HepG2 (cell line): Measurements from ENCODE around the gene SULT2B1. TPM values are rescaled to one million over a fixed set of nuclear protein-coding genes. Genes with fewer than 3 reads are reported as not detected.

Experiments used
- ATAC-seq: fragments of 200-7000 bp; cut with Tn5 transposase; 3 replicates; pipeline ENCODE4 v1.9.1; 2020; ENCODE audit warnings: mild to moderate bottlenecking, moderate library complexity
- BruUV-seq: library from RNA; stranded (reverse); fragments of 400-500 nt; replicated peaks from 2 replicates; lab custom pipeline; 2021; lab: Mats Ljungman, UMichigan
- CTCF ChIA-PET: fragments of 300-600 bp; formaldehyde crosslinking; extraction: SDS; loops from one replicate; lab custom pipeline; 2021; ENCODE audit warnings: low total read pairs, inconsistent platforms, low intra/inter-chr PET ratio; lab: Yijun Ruan, JAX
- POLR2A ChIA-PET: fragments of 350-600 bp; sonication (Branson Sonifier 250); formaldehyde crosslinking; loops from one replicate; lab custom pipeline; 2020; ENCODE audit warnings: antibody characterized with exemption, inconsistent platforms; lab: Yijun Ruan, JAX
- DNase-seq: peaks from one replicate; pipeline ENCODE4 v3.0.0-alpha.2; 2015; ENCODE audit warnings: low spot score
- FAIRE-seq: peaks from 3 replicates; lab custom pipeline; 2011; peaks lifted over from hg19 to GRCh38; lab: Jason Lieb, UNC
- H2AFZ ChIP-seq: one replicate; pipeline ENCODE4 v1.6.1; 2011; ENCODE audit warnings: low read length, inconsistent platforms
- H3K27ac ChIP-seq: fragments of 300-600 bp; 3 replicates; pipeline ENCODE4 v1.8.0; 2011; ENCODE audit warnings: mixed run types, mild to moderate bottlenecking, mixed read lengths, low read length, inconsistent platforms; ENCODE audit not compliant: insufficient read depth; ENCODE audit errors: extremely low read length
- H3K27me3 ChIP-seq, 2 experiments: fragments of 200-600 bp in 1 of 2; 2 replicates in 1 of 2; 3 replicates in 1 of 2; pipeline versions ENCODE4 v1.6.0 to v1.8.0; 2011; ENCODE audit warnings: low read length in 2 of 2, mild to moderate bottlenecking in 2 of 2, moderate library complexity in 2 of 2, inconsistent platforms in 1 of 2; ENCODE audit not compliant: insufficient read depth in 2 of 2, control insufficient read depth in 1 of 2
- H3K36me3 ChIP-seq, 2 experiments: fragments of 200-600 bp in 1 of 2; replicated peaks in 1 of 2; 2 replicates in 1 of 2; 3 replicates in 1 of 2; pipeline versions ENCODE4 v1.5.1 to v1.8.0; 2011; ENCODE audit warnings: low read length in 2 of 2, inconsistent platforms in 1 of 2; ENCODE audit not compliant: insufficient read depth in 2 of 2, control insufficient read depth in 1 of 2
- H3K4me1 ChIP-seq: 2 replicates; pipeline ENCODE4 v1.5.1; 2012; ENCODE audit warnings: low read length, inconsistent platforms; ENCODE audit not compliant: insufficient read depth
- H3K4me2 ChIP-seq: 2 replicates; pipeline ENCODE4 v1.6.0; 2011; ENCODE audit warnings: low read depth, low read length, inconsistent platforms
- H3K4me3 ChIP-seq, 3 experiments: fragments of 200-600 bp in 1 of 3; sonication (generic), shearing (Covaris generic) in 1 of 3; replicated peaks in 1 of 3; 2 replicates each; pipeline ENCODE4 v1.5.1; 2011 to 2016; ENCODE audit warnings: low read length in 3 of 3, inconsistent platforms in 2 of 3, low read depth in 2 of 3, mild to moderate bottlenecking in 2 of 3, control low read depth in 1 of 3, mixed read lengths in 1 of 3; ENCODE audit not compliant: insufficient read depth in 1 of 3
- H3K79me2 ChIP-seq: one replicate; pipeline ENCODE4 v1.6.1; 2011; ENCODE audit warnings: low read length, inconsistent platforms; ENCODE audit not compliant: insufficient read depth
- H3K9ac ChIP-seq: 2 replicates; pipeline ENCODE4 v1.6.0; 2011; ENCODE audit warnings: mild to moderate bottlenecking, low read depth, low read length, inconsistent platforms; ENCODE audit not compliant: insufficient read depth
- H3K9me3 ChIP-seq: 2 replicates; pipeline ENCODE4 v1.5.1; 2012; ENCODE audit warnings: mild to moderate bottlenecking, low read length
- H4K20me1 ChIP-seq: 2 replicates; pipeline ENCODE4 v1.6.0; 2011; ENCODE audit warnings: inconsistent platforms, mild to moderate bottlenecking, low read length, moderate library complexity; ENCODE audit not compliant: insufficient read depth
- FOXK1 ChIP-seq: sonication (generic); formaldehyde crosslinking; IDR thresholded peaks from 2 replicates; pipeline ENCODE4 v1.4.0; 2020; ENCODE audit warnings: low read depth, missing genetic modification reagents, borderline replicate concordance
- GFI1 ChIP-seq: sonication (generic); formaldehyde crosslinking; IDR thresholded peaks from 2 replicates; pipeline ENCODE4 v1.5.0; 2020; ENCODE audit warnings: missing genetic modification reagents, mild to moderate bottlenecking, borderline replicate concordance
- GZF1 ChIP-seq: sonication (generic); formaldehyde crosslinking; IDR thresholded peaks from 2 replicates; pipeline ENCODE4 v1.5.1; 2020; ENCODE audit warnings: mild to moderate bottlenecking, missing genetic modification reagents
- MAFG ChIP-seq: sonication (generic); formaldehyde crosslinking; IDR thresholded peaks from 2 replicates; pipeline ENCODE4 v1.5.1; 2020; ENCODE audit warnings: mild to moderate bottlenecking, missing genetic modification reagents
- MIER2 ChIP-seq: IDR thresholded peaks from 2 replicates; pipeline ENCODE4 v1.6.1; 2016; ENCODE audit warnings: missing biosample characterization, missing genetic modification reagents
- MIER3 ChIP-seq: IDR thresholded peaks from 2 replicates; pipeline ENCODE4 v1.6.1; 2016; ENCODE audit warnings: missing compliant biosample characterization, borderline replicate concordance
- NCOA1 ChIP-seq: sonication (generic); formaldehyde crosslinking; IDR thresholded peaks from 2 replicates; pipeline ENCODE4 v1.9.0; 2021; ENCODE audit warnings: missing genetic modification reagents
- NCOA2 ChIP-seq: sonication (generic); formaldehyde crosslinking; IDR thresholded peaks from 2 replicates; pipeline ENCODE4 v1.8.0; 2022; ENCODE audit warnings: inconsistent platforms
- POLR2AphosphoS2 ChIP-seq: IDR thresholded peaks from 2 replicates; pipeline ENCODE4 v1.6.1; 2011; ENCODE audit warnings: low read depth, low read length, improper control_type of control experiment
- RAD51 ChIP-seq: fragments of 450-650 bp; IDR thresholded peaks from 2 replicates; pipeline ENCODE4 v1.6.1; 2016; ENCODE audit warnings: borderline replicate concordance
- SPEN ChIP-seq: sonication (generic); formaldehyde crosslinking; IDR thresholded peaks from 2 replicates; pipeline ENCODE4 v1.5.1; 2020; ENCODE audit warnings: low read depth, mild to moderate bottlenecking, missing genetic modification reagents
- SRF ChIP-seq: IDR thresholded peaks from 2 replicates; pipeline ENCODE4 v1.6.1; 2011; ENCODE audit warnings: mild to moderate bottlenecking, low read depth, low read length, moderate library complexity
- STAG1 ChIP-seq: sonication (generic); formaldehyde crosslinking; IDR thresholded peaks from 2 replicates; pipeline ENCODE4 v1.4.0; 2020; ENCODE audit warnings: missing genetic modification reagents
- ZNF235 ChIP-seq: sonication (generic); formaldehyde crosslinking; IDR thresholded peaks from 2 replicates; pipeline ENCODE4 v1.8.1; 2023; ENCODE audit warnings: mild to moderate bottlenecking, missing genetic modification reagents, borderline replicate concordance
- ZNF383 ChIP-seq: sonication (generic); formaldehyde crosslinking; IDR thresholded peaks from 2 replicates; pipeline ENCODE4 v1.4.0; 2020; ENCODE audit warnings: missing genetic modification reagents, mild to moderate bottlenecking, borderline replicate concordance
- ZNF530 ChIP-seq: sonication (generic); formaldehyde crosslinking; IDR thresholded peaks from 2 replicates; pipeline ENCODE4 v1.5.0; 2020; ENCODE audit warnings: low read depth, mild to moderate bottlenecking, missing genetic modification reagents
- ZNF552 ChIP-seq: sonication (generic); formaldehyde crosslinking; IDR thresholded peaks from 2 replicates; pipeline ENCODE4 v1.9.0; 2022; ENCODE audit warnings: missing genetic modification reagents, mild to moderate bottlenecking, borderline replicate concordance
- ZNF572 ChIP-seq: sonication (generic); formaldehyde crosslinking; IDR thresholded peaks from 2 replicates; pipeline ENCODE4 v1.5.1; 2020; ENCODE audit warnings: mild to moderate bottlenecking, missing genetic modification reagents
- ZNF670 ChIP-seq: sonication (generic); formaldehyde crosslinking; IDR thresholded peaks from 2 replicates; pipeline ENCODE4 v1.8.0; 2022; ENCODE audit warnings: mild to moderate bottlenecking, missing genetic modification reagents, borderline replicate concordance
- ZNF782 ChIP-seq: sonication (generic); formaldehyde crosslinking; IDR thresholded peaks from 2 replicates; pipeline ENCODE4 v1.4.0; 2020; ENCODE audit warnings: missing genetic modification reagents, mild to moderate bottlenecking, borderline replicate concordance
- ZNF891 ChIP-seq: sonication (generic); formaldehyde crosslinking; IDR thresholded peaks from 2 replicates; pipeline ENCODE4 v1.5.0; 2020; ENCODE audit warnings: mild to moderate bottlenecking, missing genetic modification reagents
- WGBS: methylation state at CpG from one replicate; pipeline ENCODE4 v1.1.6; 2017; ENCODE audit warnings: low lambda C conversion rate; 5-methylcytosine and 5-hydroxymethylcytosine counted together
- in situ Hi-C: cut with HindIII; loops from 2 replicates; pipeline ENCODE4 v1.10.0; 2017; ENCODE audit warnings: low pct_unique_long_range_greater_than_20kb; ENCODE audit not compliant: extremely low pct_ligation_motif_present
- intact Hi-C: fragments of 100-400 bp; cut with micrococcal nuclease; formaldehyde crosslinking; loops from one replicate; pipeline ENCODE4 v1.10.0; 2022; ENCODE audit not compliant: unreplicated experiment
- polyA plus RNA-seq, 8 experiments: library from polyadenylated mRNA; depleted of rRNA in 3 of 8; stranded (reverse) in 7 of 8; unstranded in 1 of 8; fragments of >200 nt; fragmentation: Illumina TruSeq in 4 of 8; extraction: Trizol in 4 of 8; gene quantifications; 2 replicates each; pipeline versions ENCODE4 v1.2.1 to v1.2.3, GENCODE V29; 2011 to 2016; ENCODE audit warnings: low read depth in 4 of 8, missing spikeins in 1 of 8, mixed read lengths in 1 of 8; ENCODE audit not compliant: insufficient read depth in 1 of 8
- total RNA-seq, 5 experiments: library from RNA; depleted of rRNA; stranded (reverse); fragments of >200 nt; fragmentation: Illumina TruSeq; extraction: Trizol; gene quantifications; 2 replicates each; pipeline ENCODE4 v1.2.3, GENCODE V29; 2016; ENCODE audit warnings: low read depth in 1 of 5
- TF ChIP-seq, protein P1 (sequence below): IDR thresholded peaks from 2 replicates; pipeline ENCODE4 v1.6.1; 2016; ENCODE audit warnings: control low read depth

SULT2B1 gene
- total and polyA plus RNA-seq, 2 of the 13 experiments (the other 11 are each of a cell fraction or from before 2014, with no cell fraction given), result 0.13 TPM; not detected in 1

DNA sequence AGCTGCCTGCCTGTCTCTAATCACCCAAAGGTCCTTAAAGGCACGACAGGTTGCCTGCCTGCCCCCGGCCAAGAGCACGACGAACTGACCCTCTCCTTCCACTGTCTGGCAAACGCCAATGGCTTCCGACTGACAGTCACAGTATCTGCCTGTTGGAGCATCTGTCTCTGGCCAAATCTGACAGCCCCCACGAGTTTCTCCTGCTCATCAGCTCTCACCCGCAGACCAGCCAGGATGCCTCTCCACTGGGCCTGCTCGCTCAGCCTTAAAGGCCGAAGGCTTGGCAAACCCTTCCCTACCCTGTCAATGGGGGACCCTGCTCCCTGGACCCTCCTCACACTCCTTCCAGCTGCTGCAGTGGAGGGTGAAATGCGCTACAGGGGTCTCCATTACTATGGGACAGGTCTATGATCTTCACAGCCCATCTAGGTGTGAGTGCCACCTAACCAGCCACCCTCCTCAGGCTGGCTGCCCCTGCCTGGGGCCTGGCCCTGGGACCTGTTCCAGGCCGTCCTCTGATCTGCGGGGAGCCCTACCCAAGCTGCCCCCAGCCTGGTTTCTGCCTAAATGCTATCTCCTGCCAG is 62.0 kb downstream of the SULT2B1 start (continued):
- TF ChIP-seq FOXK1 (CRISPR knock-in tag), result no peak
- no peak for TF ChIP-seq NCOA2
- no peak for TF ChIP-seq ZNF572 (CRISPR knock-in tag)
- TF ChIP-seq SRF, result no peak
- no peak for TF ChIP-seq MAFG (CRISPR knock-in tag)
- TF ChIP-seq SPEN (CRISPR knock-in tag), result no peak

DNA sequence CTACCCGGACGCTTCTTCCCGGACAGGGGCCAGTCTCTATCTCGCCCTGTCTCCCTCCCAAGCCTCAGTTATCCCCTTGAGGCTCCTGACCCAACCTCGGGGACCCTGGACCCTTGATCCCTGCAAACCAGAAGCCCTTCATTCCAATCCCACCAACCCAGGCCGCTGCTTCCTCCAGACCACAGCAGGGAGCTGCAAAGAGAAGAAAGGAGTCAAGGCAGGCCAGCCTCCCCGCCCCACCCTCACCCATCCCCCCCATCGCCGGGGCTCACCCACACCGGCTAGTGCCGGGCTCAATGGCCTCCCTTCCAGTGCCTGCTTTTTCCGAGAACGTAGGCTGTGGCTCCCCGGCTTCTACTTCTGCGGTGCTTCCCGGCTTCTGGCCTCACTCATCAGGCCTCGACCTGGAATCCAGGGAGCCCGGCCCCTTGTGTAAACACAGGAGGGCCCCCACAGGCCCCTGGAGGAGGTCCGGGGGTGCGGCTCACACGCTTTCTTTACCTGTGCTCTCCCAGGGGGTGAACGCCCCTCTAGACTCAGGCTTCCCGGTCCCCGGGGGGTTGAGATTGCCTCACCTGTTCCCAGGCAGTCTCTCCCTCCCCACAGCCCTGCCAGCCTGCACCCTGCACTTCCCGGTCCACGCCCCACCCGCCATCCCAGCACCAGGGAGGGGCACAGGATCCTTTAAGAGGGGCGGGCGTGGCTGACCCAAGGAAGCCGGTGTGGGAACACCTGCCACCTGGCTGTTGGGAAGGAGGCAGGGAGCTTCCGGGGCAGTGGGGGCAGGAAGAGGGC is 62.7 kb downstream of the SULT2B1 start, which contains the start of gene FAM83E:
FAM83E (minus strand) TSS at position 641 of the 795 bp plus-strand sequence. CDS start 1,704 bp downstream, outside the sequence.
- Histone ChIP-seq H4K20me1 (peaks cover 38% of the 10 kb centered on the region), H2AFZ (no peak within 1 kb of the TSS), H3K27me3 (no peaks in the 10 kb centered on the region; a peak in 1 of 5 replicates), H3K4me3 (no peak within 1 kb of the TSS), H3K4me1 (peaks cover 36% of the 10 kb centered on the region), H3K27ac (peak within 1 kb of the TSS; percentile 26), H3K9ac (no peak within 1 kb of the TSS), H3K9me3 (no peaks in the 10 kb centered on the region), H3K4me2 (no peak within 1 kb of the TSS), H3K79me2 (peaks cover 29% of the 10 kb centered on the region), H3K36me3 (peaks cover 15 to 28% of the 10 kb centered on the region in 2 experiments)
- in situ Hi-C loops, result no loop called here
- intact Hi-C loops, result no loop called here
- ChIA-PET CTCF (no interaction called here), POLR2A (interaction anchor here (1.0 to 1.3 kb wide), 3 partner anchors 10 to 26 kb away, joined by 3 read pairs; no protein-coding TSS in a partner anchor)
- DNase-seq (no peak), FAIRE-seq (no peak), ATAC-seq (no peak; the same call in 2 of the 3 replicates)
- WGBS, result 70% methylated on average over 21 of the region's 31 CpGs
- no TSS peak for BruUV-seq
- no peak for TF ChIP-seq GZF1 (CRISPR knock-in tag)
- no peak for TF ChIP-seq ZNF383 (CRISPR knock-in tag)
- no peak for TF ChIP-seq NCOA1 (CRISPR knock-in tag)
- TF ChIP-seq STAG1 (CRISPR knock-in tag), result no peak
- TF ChIP-seq, protein P1, sequence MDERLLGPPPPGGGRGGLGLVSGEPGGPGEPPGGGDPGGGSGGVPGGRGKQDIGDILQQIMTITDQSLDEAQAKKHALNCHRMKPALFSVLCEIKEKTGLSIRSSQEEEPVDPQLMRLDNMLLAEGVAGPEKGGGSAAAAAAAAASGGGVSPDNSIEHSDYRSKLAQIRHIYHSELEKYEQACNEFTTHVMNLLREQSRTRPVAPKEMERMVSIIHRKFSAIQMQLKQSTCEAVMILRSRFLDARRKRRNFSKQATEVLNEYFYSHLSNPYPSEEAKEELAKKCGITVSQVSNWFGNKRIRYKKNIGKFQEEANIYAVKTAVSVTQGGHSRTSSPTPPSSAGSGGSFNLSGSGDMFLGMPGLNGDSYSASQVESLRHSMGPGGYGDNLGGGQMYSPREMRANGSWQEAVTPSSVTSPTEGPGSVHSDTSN (CRISPR knock-in tag), result no peak
- TF ChIP-seq ZNF891, result no peak
- no peak for TF ChIP-seq RAD51
- TF ChIP-seq ZNF782, result no peak
- no peak for TF ChIP-seq ZNF670 (CRISPR knock-in tag)
- TF ChIP-seq POLR2AphosphoS2, result peak; percentile 85; the same call in 1 of the 2 replicates
- no peak for TF ChIP-seq MIER3 (CRISPR knock-in tag)
- no peak for TF ChIP-seq ZNF530 (CRISPR knock-in tag)
- no peak for TF ChIP-seq ZNF552 (CRISPR knock-in tag)
- TF ChIP-seq GFI1, result no peak
- TF ChIP-seq ZNF235 (CRISPR knock-in tag), result no peak
- no peak for TF ChIP-seq MIER2
